Osteocyte (in vitro differentiated cells): Measurements from ENCODE around the gene GRIA3. TPM values are rescaled to one million over a fixed set of nuclear protein-coding genes. Genes with fewer than 3 reads are reported as not detected.

Experiments used
- DNase-seq: peaks from one replicate; pipeline ENCODE4 v3.0.0; 2021; ENCODE audit warnings: mixed read lengths; ENCODE audit not compliant: unreplicated experiment; ENCODE audit errors: extremely low spot score
- H3K27ac Mint-ChIP-seq: one replicate; pipeline ENCODE4 v1.8.0; 2021; ENCODE audit warnings: mild to moderate bottlenecking, mixed read lengths; ENCODE audit not compliant: unreplicated experiment
- H3K27me3 Mint-ChIP-seq: one replicate; pipeline ENCODE4 v1.8.0; 2021; ENCODE audit warnings: mixed read lengths; ENCODE audit not compliant: unreplicated experiment
- H3K36me3 Mint-ChIP-seq: one replicate; pipeline ENCODE4 v1.8.0; 2021; ENCODE audit warnings: mixed read lengths; ENCODE audit not compliant: unreplicated experiment
- H3K4me1 Mint-ChIP-seq: one replicate; pipeline ENCODE4 v1.8.0; 2021; ENCODE audit warnings: mixed read lengths; ENCODE audit not compliant: unreplicated experiment
- H3K4me3 Mint-ChIP-seq: one replicate; pipeline ENCODE4 v1.8.0; 2021; ENCODE audit warnings: mild to moderate bottlenecking, moderate library complexity, mixed read lengths; ENCODE audit not compliant: unreplicated experiment
- H3K9me3 Mint-ChIP-seq: one replicate; pipeline ENCODE4 v1.8.0; 2021; ENCODE audit warnings: mixed read lengths; ENCODE audit not compliant: unreplicated experiment
- total RNA-seq: library from RNA; stranded (reverse); gene quantifications from 2 replicates; pipeline ENCODE4 v1.2.1, GENCODE V29; 2021
- TF ChIP-seq, protein P1 (sequence below): fragments of 200-600 bp; sonication (generic); IDR thresholded peaks from 2 replicates; pipeline ENCODE4 v1.5.0; 2021; ENCODE audit warnings: antibody characterized with exemption, mild to moderate bottlenecking, moderate library complexity

The GRIA3 gene
- total RNA-seq, 1 donor from 2014 or later: not detected

DNA sequence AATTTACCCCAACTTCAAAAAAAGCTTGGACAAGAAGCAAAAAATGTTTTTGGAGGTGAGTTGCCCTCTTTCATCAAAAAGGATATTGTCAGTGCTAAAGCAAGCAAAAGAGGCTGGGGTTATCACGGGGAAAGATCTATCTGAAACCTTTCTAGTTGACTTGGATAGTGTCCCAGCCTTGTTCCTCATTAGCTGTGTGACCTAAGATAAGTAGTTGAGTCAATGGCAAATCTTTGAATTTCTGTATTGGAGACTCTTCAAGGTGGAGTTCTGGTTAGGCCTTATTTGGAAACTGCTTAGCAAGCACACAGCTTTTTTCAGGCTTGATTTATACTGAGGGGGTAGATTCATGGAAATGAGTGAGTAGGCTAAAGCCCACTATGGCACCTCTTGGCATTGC is 271.6 kb downstream of the GRIA3 start:
- Mint-ChIP-seq H3K27me3 (no peaks in the 10 kb centered on the region), H3K4me3 (no peak overlapping the region), H3K27ac (no peak overlapping the region), H3K4me1 (no peaks in the 10 kb centered on the region), H3K9me3 (peaks cover 2% of the 10 kb centered on the region), H3K36me3 (no peaks in the 10 kb centered on the region)
- TF ChIP-seq, protein P1, sequence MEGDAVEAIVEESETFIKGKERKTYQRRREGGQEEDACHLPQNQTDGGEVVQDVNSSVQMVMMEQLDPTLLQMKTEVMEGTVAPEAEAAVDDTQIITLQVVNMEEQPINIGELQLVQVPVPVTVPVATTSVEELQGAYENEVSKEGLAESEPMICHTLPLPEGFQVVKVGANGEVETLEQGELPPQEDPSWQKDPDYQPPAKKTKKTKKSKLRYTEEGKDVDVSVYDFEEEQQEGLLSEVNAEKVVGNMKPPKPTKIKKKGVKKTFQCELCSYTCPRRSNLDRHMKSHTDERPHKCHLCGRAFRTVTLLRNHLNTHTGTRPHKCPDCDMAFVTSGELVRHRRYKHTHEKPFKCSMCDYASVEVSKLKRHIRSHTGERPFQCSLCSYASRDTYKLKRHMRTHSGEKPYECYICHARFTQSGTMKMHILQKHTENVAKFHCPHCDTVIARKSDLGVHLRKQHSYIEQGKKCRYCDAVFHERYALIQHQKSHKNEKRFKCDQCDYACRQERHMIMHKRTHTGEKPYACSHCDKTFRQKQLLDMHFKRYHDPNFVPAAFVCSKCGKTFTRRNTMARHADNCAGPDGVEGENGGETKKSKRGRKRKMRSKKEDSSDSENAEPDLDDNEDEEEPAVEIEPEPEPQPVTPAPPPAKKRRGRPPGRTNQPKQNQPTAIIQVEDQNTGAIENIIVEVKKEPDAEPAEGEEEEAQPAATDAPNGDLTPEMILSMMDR: no peak
- no peak for DNase-seq

GRCh38 chrX:123464709-123465108 is 280.6 kb downstream of the GRIA3 start:
- TF ChIP-seq, protein P1: no peak
- Mint-ChIP-seq H3K27ac (no peak overlapping the region), H3K9me3 (peaks cover 10% of the 10 kb centered on the region), H3K4me3 (no peak overlapping the region), H3K36me3 (no peaks in the 10 kb centered on the region), H3K4me1 (no peaks in the 10 kb centered on the region), H3K27me3 (no peaks in the 10 kb centered on the region)
- DNase-seq: no peak

GRCh38 chrX:123468481-123468880 is 284.4 kb downstream of the GRIA3 start:
- Mint-ChIP-seq H3K36me3 (no peaks in the 10 kb centered on the region), H3K9me3 (peaks cover 14% of the 10 kb centered on the region), H3K4me3 (no peak overlapping the region), H3K27me3 (no peaks in the 10 kb centered on the region), H3K4me1 (no peaks in the 10 kb centered on the region), H3K27ac (no peak overlapping the region)
- TF ChIP-seq, protein P1: no peak
- no peak for DNase-seq

GRCh38 chrX:123475068-123475724 is 291.1 kb downstream of the GRIA3 start:
- Mint-ChIP-seq H3K9me3 (peaks cover 4% of the 10 kb centered on the region), H3K4me3 (no peak overlapping the region), H3K36me3 (no peaks in the 10 kb centered on the region), H3K27ac (no peak overlapping the region), H3K27me3 (no peaks in the 10 kb centered on the region), H3K4me1 (no peaks in the 10 kb centered on the region)
- TF ChIP-seq, protein P1: no peak
- DNase-seq: no peak

DNA sequence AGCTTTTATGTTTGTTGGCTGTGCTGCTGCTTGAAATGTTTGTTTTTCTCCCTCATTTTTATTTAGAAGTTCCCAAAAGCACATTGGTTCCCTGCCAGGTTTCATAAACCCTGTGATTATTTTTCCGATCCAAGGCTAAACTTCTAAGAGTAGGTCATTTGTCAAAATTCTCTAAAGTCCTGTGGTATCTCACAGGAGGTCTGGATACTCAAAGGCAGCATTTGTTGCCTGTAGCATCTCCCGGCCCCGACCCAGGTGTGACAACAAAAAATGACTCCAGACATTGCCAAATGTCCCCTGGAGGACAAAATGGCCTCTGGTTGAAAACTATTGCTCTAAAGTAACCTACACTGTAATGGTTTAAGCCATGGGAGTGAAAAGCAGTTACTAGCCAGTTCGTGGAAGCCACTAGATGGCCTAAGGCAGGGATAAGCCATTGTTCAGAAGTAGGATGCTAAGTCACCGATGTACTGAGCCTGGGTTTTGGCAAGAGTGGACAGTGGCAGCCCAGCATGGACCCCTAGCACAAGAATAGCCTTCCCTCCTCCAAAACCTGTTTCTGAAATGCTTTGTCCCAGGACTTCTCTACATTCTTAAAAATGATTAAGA is 292.6 kb downstream of the GRIA3 start:
- H3K9me3 Mint-ChIP-seq: peaks cover 4% of the 10 kb centered on the region
- H3K36me3 Mint-ChIP-seq: no peaks in the 10 kb centered on the region
- DNase-seq: no peak
- H3K27me3 Mint-ChIP-seq: no peaks in the 10 kb centered on the region
- H3K4me1 Mint-ChIP-seq: no peaks in the 10 kb centered on the region
- H3K27ac Mint-ChIP-seq: no peak overlapping the region
- H3K4me3 Mint-ChIP-seq: no peak overlapping the region
- TF ChIP-seq, protein P1: no peak
